Stimulated activated CD4-positive, alpha-beta T cell treated with anti-CD3 and anti-CD28 coated beads, TNF-alpha, amount 100 ng/mL, for 48 hours (primary cell): Measurements from ENCODE around the gene KCNQ2.

Experiments used
- DNase-seq, 3 donors: peaks; one replicate each; pipeline ENCODE4 v3.0.0-alpha.2; 2020; ENCODE audit warnings: low read depth in 3 of 3

Gene KCNQ2

GRCh38 chr20:63369024-63369530 is 103.4 kb downstream of the KCNQ2 start:
- DNase-seq, result no peak

GRCh38 chr20:63368151-63368550 is 104.3 kb downstream of the KCNQ2 start:
- no peak for DNase-seq

GRCh38 chr20:63367446-63368055 is 104.9 kb downstream of the KCNQ2 start:
- DNase-seq, result no peak

GRCh38 chr20:63366390-63367365 is 105.8 kb downstream of the KCNQ2 start:
- no peak for DNase-seq

GRCh38 chr20:63365601-63366389 is 106.7 kb downstream of the KCNQ2 start:
- DNase-seq, result no peak

GRCh38 chr20:63364801-63365585 is 107.5 kb downstream of the KCNQ2 start:
- no peak for DNase-seq

GRCh38 chr20:63363981-63364561 is 108.4 kb downstream of the KCNQ2 start:
- DNase-seq, result no peak

- no peak for DNase-seq
Observed at GRCh38 chr20:63363013-63363957, 109.2 kb downstream of the KCNQ2 start.

- DNase-seq, result no peak
Observed at GRCh38 chr20:63362436-63363009, 109.9 kb downstream of the KCNQ2 start.

GRCh38 chr20:63361519-63362435 is 110.7 kb downstream of the KCNQ2 start:
- no peak for DNase-seq

GRCh38 chr20:63360850-63361518 is 111.5 kb downstream of the KCNQ2 start, which contains the start of gene CHRNA4:
Gene CHRNA4, minus strand, starts transcription at chr20:63361349. Its CDS starts 184 bp downstream, at chr20:63361165.
- no peak for DNase-seq

GRCh38 chr20:63359937-63360849 is 112.3 kb downstream of the KCNQ2 start:
- no peak for DNase-seq

GRCh38 chr20:63359164-63359934 is 113.1 kb downstream of the KCNQ2 start:
- DNase-seq, result no peak

- DNase-seq, result no peak
Observed at GRCh38 chr20:63357921-63358905, 114.2 kb downstream of the KCNQ2 start.
